HepG2 (cell line): ENCODE measurements around the gene SNED1. TPM values are rescaled to one million over a fixed set of nuclear protein-coding genes. Genes with fewer than 3 reads are reported as not detected.

Experiments used
- ATAC-seq: fragments of 200-7000 bp; cut with Tn5 transposase; 3 replicates; pipeline ENCODE4 v1.9.1; 2020; ENCODE audit warnings: mild to moderate bottlenecking, moderate library complexity
- BruUV-seq: library from RNA; stranded (reverse); fragments of 400-500 nt; replicated peaks from 2 replicates; lab custom pipeline; 2021; lab: Mats Ljungman, UMichigan
- CTCF ChIA-PET: fragments of 300-600 bp; formaldehyde crosslinking; extraction: SDS; loops from one replicate; lab custom pipeline; 2021; ENCODE audit warnings: low total read pairs, inconsistent platforms, low intra/inter-chr PET ratio; lab: Yijun Ruan, JAX
- POLR2A ChIA-PET: fragments of 350-600 bp; sonication (Branson Sonifier 250); formaldehyde crosslinking; loops from one replicate; lab custom pipeline; 2020; ENCODE audit warnings: antibody characterized with exemption, inconsistent platforms; lab: Yijun Ruan, JAX
- DNase-seq: peaks from one replicate; pipeline ENCODE4 v3.0.0-alpha.2; 2015; ENCODE audit warnings: low spot score
- FAIRE-seq: peaks from 3 replicates; lab custom pipeline; 2011; peaks lifted over from hg19 to GRCh38; lab: Jason Lieb, UNC
- H2AFZ ChIP-seq: one replicate; pipeline ENCODE4 v1.6.1; 2011; ENCODE audit warnings: low read length, inconsistent platforms
- H3K27ac ChIP-seq: fragments of 300-600 bp; 3 replicates; pipeline ENCODE4 v1.8.0; 2011; ENCODE audit warnings: mixed run types, mild to moderate bottlenecking, mixed read lengths, low read length, inconsistent platforms; ENCODE audit not compliant: insufficient read depth; ENCODE audit errors: extremely low read length
- H3K27me3 ChIP-seq, 2 experiments: fragments of 200-600 bp in 1 of 2; 2 replicates in 1 of 2; 3 replicates in 1 of 2; pipeline versions ENCODE4 v1.6.0 to v1.8.0; 2011; ENCODE audit warnings: low read length in 2 of 2, mild to moderate bottlenecking in 2 of 2, moderate library complexity in 2 of 2, inconsistent platforms in 1 of 2; ENCODE audit not compliant: insufficient read depth in 2 of 2, control insufficient read depth in 1 of 2
- H3K36me3 ChIP-seq, 2 experiments: fragments of 200-600 bp in 1 of 2; replicated peaks in 1 of 2; 2 replicates in 1 of 2; 3 replicates in 1 of 2; pipeline versions ENCODE4 v1.5.1 to v1.8.0; 2011; ENCODE audit warnings: low read length in 2 of 2, inconsistent platforms in 1 of 2; ENCODE audit not compliant: insufficient read depth in 2 of 2, control insufficient read depth in 1 of 2
- H3K4me1 ChIP-seq: 2 replicates; pipeline ENCODE4 v1.5.1; 2012; ENCODE audit warnings: low read length, inconsistent platforms; ENCODE audit not compliant: insufficient read depth
- H3K4me2 ChIP-seq: 2 replicates; pipeline ENCODE4 v1.6.0; 2011; ENCODE audit warnings: low read depth, low read length, inconsistent platforms
- H3K4me3 ChIP-seq, 3 experiments: fragments of 200-600 bp in 1 of 3; sonication (generic), shearing (Covaris generic) in 1 of 3; replicated peaks in 1 of 3; 2 replicates each; pipeline ENCODE4 v1.5.1; 2011 to 2016; ENCODE audit warnings: low read length in 3 of 3, inconsistent platforms in 2 of 3, low read depth in 2 of 3, mild to moderate bottlenecking in 2 of 3, control low read depth in 1 of 3, mixed read lengths in 1 of 3; ENCODE audit not compliant: insufficient read depth in 1 of 3
- H3K79me2 ChIP-seq: one replicate; pipeline ENCODE4 v1.6.1; 2011; ENCODE audit warnings: low read length, inconsistent platforms; ENCODE audit not compliant: insufficient read depth
- H3K9ac ChIP-seq: 2 replicates; pipeline ENCODE4 v1.6.0; 2011; ENCODE audit warnings: mild to moderate bottlenecking, low read depth, low read length, inconsistent platforms; ENCODE audit not compliant: insufficient read depth
- H3K9me3 ChIP-seq: 2 replicates; pipeline ENCODE4 v1.5.1; 2012; ENCODE audit warnings: mild to moderate bottlenecking, low read length
- H4K20me1 ChIP-seq: 2 replicates; pipeline ENCODE4 v1.6.0; 2011; ENCODE audit warnings: inconsistent platforms, mild to moderate bottlenecking, low read length, moderate library complexity; ENCODE audit not compliant: insufficient read depth
- GABPA ChIP-seq, 2 experiments: IDR thresholded peaks; 2 replicates each; pipeline ENCODE4 v1.6.1; 2011 to 2016; ENCODE audit warnings: low read depth in 2 of 2, low read length in 1 of 2, missing biosample characterization in 1 of 2, missing genetic modification characterization in 1 of 2
- ZNF547 ChIP-seq: sonication (generic); formaldehyde crosslinking; IDR thresholded peaks from 2 replicates; pipeline ENCODE4 v1.5.1; 2020; ENCODE audit warnings: mild to moderate bottlenecking, missing genetic modification reagents
- ZNF607 ChIP-seq: sonication (generic); formaldehyde crosslinking; IDR thresholded peaks from 2 replicates; pipeline ENCODE4 v1.5.1; 2020; ENCODE audit warnings: missing genetic modification reagents, mild to moderate bottlenecking, borderline replicate concordance
- WGBS: methylation state at CpG from one replicate; pipeline ENCODE4 v1.1.6; 2017; ENCODE audit warnings: low lambda C conversion rate; 5-methylcytosine and 5-hydroxymethylcytosine counted together
- in situ Hi-C: cut with HindIII; loops from 2 replicates; pipeline ENCODE4 v1.10.0; 2017; ENCODE audit warnings: low pct_unique_long_range_greater_than_20kb; ENCODE audit not compliant: extremely low pct_ligation_motif_present
- intact Hi-C: fragments of 100-400 bp; cut with micrococcal nuclease; formaldehyde crosslinking; loops from one replicate; pipeline ENCODE4 v1.10.0; 2022; ENCODE audit not compliant: unreplicated experiment
- polyA plus RNA-seq, 8 experiments: library from polyadenylated mRNA; depleted of rRNA in 3 of 8; stranded (reverse) in 7 of 8; unstranded in 1 of 8; fragments of >200 nt; fragmentation: Illumina TruSeq in 4 of 8; extraction: Trizol in 4 of 8; gene quantifications; 2 replicates each; pipeline versions ENCODE4 v1.2.1 to v1.2.3, GENCODE V29; 2011 to 2016; ENCODE audit warnings: low read depth in 4 of 8, missing spikeins in 1 of 8, mixed read lengths in 1 of 8; ENCODE audit not compliant: insufficient read depth in 1 of 8
- total RNA-seq, 5 experiments: library from RNA; depleted of rRNA; stranded (reverse); fragments of >200 nt; fragmentation: Illumina TruSeq; extraction: Trizol; gene quantifications; 2 replicates each; pipeline ENCODE4 v1.2.3, GENCODE V29; 2016; ENCODE audit warnings: low read depth in 1 of 5
- TF ChIP-seq, protein P1 (sequence below): sonication (generic); formaldehyde crosslinking; IDR thresholded peaks from 2 replicates; pipeline ENCODE4 v1.4.0; 2020; ENCODE audit warnings: missing genetic modification reagents
- TF ChIP-seq, protein P2 (sequence below): sonication (generic); formaldehyde crosslinking; IDR thresholded peaks from 2 replicates; pipeline ENCODE4 v1.4.0; 2020; ENCODE audit warnings: missing genetic modification reagents
- TF ChIP-seq, protein P3 (sequence below): sonication (generic); formaldehyde crosslinking; IDR thresholded peaks from 2 replicates; pipeline ENCODE4 v1.4.0; 2020; ENCODE audit warnings: missing genetic modification reagents

SNED1 gene
- total and polyA plus RNA-seq, 2 of the 13 experiments (the other 11 are each of a cell fraction or from before 2014, with no cell fraction given) = 0.15 to 0.65 TPM

DNA sequence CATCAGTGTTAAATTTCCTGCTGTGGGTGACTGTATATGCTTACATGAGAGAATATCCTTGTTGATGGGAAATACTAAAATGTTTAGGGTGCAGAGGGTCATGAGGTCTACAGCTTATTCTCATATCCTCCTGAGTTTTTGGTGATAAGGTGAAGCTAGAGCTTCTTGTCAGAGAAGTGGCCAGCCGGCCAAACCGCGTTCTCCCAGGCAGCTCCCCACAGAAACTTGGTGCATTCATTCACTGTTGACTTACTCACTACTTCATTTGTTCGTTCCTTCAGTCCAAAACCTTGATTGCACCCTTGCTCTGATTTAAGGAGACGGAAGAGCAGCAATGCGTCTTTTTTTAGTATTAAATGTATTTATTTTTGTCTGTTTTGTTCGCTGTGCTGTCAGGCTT, 8.7 kb downstream of the SNED1 start:
- no peak for DNase-seq
- intact Hi-C loops (no loop called here), in situ Hi-C loops (no loop called here)
- POLR2A ChIA-PET = no interaction called here
- no peak overlapping the region for H3K4me3 ChIP-seq
- no peak for ATAC-seq
- no TSS peak for BruUV-seq
- CTCF ChIA-PET = no interaction called here
- no peaks in the 10 kb centered on the region for H3K36me3 ChIP-seq
- H3K4me2 ChIP-seq = no peak overlapping the region
- WGBS = 75% methylated on average over 7 of the region's 7 CpGs
- peaks cover 16% of the 10 kb centered on the region for H3K4me1 ChIP-seq
- H3K79me2 ChIP-seq = no peaks in the 10 kb centered on the region
- TF ChIP-seq, protein P1, sequence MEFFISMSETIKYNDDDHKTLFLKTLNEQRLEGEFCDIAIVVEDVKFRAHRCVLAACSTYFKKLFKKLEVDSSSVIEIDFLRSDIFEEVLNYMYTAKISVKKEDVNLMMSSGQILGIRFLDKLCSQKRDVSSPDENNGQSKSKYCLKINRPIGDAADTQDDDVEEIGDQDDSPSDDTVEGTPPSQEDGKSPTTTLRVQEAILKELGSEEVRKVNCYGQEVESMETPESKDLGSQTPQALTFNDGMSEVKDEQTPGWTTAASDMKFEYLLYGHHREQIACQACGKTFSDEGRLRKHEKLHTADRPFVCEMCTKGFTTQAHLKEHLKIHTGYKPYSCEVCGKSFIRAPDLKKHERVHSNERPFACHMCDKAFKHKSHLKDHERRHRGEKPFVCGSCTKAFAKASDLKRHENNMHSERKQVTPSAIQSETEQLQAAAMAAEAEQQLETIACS (CRISPR knock-in tag) = no peak
- TF ChIP-seq GABPA (IDR thresholded peaks at IDR 0.05; ENCODE audit: low read depth, low read length) = no peak
- TF ChIP-seq GABPA (CRISPR knock-in tag; IDR thresholded peaks at IDR 0.05; ENCODE audit: low read depth) = no peak
- TF ChIP-seq ZNF547 (CRISPR knock-in tag) = no peak
- TF ChIP-seq, protein P2, sequence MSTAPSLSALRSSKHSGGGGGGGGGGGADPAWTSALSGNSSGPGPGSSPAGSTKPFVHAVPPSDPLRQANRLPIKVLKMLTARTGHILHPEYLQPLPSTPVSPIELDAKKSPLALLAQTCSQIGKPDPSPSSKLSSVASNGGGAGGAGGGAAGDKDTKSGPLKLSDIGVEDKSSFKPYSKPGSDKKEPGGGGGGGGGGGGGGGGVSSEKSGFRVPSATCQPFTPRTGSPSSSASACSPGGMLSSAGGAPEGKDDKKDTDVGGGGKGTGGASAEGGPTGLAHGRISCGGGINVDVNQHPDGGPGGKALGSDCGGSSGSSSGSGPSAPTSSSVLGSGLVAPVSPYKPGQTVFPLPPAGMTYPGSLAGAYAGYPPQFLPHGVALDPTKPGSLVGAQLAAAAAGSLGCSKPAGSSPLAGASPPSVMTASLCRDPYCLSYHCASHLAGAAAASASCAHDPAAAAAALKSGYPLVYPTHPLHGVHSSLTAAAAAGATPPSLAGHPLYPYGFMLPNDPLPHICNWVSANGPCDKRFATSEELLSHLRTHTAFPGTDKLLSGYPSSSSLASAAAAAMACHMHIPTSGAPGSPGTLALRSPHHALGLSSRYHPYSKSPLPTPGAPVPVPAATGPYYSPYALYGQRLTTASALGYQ = no peak
- no peak for TF ChIP-seq ZNF607 (CRISPR knock-in tag)
- TF ChIP-seq, protein P3, sequence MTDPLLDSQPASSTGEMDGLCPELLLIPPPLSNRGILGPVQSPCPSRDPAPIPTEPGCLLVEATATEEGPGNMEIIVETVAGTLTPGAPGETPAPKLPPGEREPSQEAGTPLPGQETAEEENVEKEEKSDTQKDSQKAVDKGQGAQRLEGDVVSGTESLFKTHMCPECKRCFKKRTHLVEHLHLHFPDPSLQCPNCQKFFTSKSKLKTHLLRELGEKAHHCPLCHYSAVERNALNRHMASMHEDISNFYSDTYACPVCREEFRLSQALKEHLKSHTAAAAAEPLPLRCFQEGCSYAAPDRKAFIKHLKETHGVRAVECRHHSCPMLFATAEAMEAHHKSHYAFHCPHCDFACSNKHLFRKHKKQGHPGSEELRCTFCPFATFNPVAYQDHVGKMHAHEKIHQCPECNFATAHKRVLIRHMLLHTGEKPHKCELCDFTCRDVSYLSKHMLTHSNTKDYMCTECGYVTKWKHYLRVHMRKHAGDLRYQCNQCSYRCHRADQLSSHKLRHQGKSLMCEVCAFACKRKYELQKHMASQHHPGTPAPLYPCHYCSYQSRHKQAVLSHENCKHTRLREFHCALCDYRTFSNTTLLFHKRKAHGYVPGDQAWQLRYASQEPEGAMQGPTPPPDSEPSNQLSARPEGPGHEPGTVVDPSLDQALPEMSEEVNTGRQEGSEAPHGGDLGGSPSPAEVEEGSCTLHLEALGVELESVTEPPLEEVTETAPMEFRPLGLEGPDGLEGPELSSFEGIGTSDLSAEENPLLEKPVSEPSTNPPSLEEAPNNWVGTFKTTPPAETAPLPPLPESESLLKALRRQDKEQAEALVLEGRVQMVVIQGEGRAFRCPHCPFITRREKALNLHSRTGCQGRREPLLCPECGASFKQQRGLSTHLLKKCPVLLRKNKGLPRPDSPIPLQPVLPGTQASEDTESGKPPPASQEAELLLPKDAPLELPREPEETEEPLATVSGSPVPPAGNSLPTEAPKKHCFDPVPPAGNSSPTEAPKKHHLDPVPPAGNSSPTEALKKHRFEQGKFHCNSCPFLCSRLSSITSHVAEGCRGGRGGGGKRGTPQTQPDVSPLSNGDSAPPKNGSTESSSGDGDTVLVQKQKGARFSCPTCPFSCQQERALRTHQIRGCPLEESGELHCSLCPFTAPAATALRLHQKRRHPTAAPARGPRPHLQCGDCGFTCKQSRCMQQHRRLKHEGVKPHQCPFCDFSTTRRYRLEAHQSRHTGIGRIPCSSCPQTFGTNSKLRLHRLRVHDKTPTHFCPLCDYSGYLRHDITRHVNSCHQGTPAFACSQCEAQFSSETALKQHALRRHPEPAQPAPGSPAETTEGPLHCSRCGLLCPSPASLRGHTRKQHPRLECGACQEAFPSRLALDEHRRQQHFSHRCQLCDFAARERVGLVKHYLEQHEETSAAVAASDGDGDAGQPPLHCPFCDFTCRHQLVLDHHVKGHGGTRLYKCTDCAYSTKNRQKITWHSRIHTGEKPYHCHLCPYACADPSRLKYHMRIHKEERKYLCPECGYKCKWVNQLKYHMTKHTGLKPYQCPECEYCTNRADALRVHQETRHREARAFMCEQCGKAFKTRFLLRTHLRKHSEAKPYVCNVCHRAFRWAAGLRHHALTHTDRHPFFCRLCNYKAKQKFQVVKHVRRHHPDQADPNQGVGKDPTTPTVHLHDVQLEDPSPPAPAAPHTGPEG (CRISPR knock-in tag) = no peak
- no peak overlapping the region for H3K9ac ChIP-seq
- no peak for FAIRE-seq
- no peaks in the 10 kb centered on the region for H4K20me1 ChIP-seq
- H2AFZ ChIP-seq = no peak overlapping the region
- H3K27me3 ChIP-seq = peaks cover 2 to 34% of the 10 kb centered on the region in 2 experiments; a peak in 4 of 5 replicates
- peaks cover 5% of the 10 kb centered on the region; the same call in 1 of the 2 replicates for H3K9me3 ChIP-seq
- no peak overlapping the region for H3K27ac ChIP-seq
